ENCODE data around the gene EIF4E2.

EIF4E2 gene, protein sequence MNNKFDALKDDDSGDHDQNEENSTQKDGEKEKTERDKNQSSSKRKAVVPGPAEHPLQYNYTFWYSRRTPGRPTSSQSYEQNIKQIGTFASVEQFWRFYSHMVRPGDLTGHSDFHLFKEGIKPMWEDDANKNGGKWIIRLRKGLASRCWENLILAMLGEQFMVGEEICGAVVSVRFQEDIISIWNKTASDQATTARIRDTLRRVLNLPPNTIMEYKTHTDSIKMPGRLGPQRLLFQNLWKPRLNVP

DNA sequence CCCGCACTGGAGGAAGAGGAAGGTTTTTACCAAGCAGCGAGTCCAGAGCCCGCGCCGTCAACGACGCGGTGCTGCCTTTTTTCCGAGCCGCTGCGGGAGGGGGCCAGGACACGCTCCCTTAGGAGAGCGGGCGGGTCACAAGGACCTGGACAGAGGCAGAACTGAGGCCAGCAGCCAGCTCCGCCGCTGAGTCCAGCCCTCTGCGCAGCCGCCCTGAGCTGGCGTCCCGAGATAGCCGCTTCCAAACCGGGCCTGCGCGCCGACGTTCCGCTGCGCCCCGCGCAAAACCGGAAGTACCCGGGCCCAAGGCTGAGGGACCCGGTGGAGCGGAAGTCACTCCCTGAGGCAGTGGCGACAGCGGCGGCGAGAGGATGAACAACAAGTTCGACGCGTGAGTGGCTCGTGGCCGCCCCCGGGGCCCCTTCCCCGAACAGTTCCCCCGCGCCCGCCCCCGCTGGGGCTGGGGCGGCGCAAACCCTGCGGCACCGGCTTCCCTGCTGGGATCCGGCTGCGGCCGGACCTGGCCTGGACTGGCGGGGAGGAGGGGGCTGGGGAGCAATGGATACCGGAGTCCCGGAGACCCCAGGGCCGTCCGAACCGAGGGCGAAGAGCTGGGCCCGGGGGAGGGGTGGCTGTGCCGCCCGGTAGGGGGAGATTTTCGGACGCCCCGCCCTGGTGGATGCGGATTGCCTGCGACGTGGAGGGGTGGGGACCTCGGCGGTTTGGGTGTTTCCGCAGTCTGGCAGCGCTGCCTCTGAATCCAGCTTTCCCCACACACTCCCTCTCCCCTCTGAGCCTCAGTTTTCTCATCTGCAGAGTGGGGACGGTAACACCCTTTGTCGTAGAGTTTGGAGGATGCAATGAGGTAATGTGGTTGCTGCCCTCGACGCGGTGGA lies at the start of gene EIF4E2, which contains the start of gene TIGD1:
Gene EIF4E2, plus strand, starts transcription at position 336 of the 896 bp plus-strand sequence. Its CDS starts 36 bp downstream, at position 372.
Gene TIGD1, minus strand, starts transcription at position 204 of the 896 bp plus-strand sequence. CDS start 675 bp downstream, outside the sequence.
- H3K36me3 ChIP-seq (ENCODE audit: control insufficient read depth, insufficient read depth, low read length) = no peaks in the 10 kb centered on the region

DNA sequence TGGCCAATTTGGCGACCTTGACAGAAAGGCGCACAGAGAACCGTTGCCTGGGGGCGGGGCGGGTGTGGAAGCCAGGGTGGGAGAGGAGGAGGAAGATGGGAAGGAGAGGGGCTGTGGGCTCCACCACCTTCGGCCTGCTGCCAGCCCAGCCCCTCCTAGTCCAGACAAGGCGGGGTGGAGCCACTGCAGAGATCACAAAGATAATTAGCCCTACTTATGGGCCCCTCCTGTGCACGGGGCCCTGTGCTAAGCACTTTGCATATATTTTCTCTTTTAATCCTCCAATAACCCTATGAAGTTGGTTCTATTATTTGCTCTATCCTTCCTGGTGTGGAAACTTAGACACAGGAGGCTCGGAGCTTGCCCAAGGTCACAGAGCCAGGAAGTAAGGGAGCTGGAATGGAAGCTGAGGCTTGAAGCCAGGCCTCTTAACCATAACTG lies 49.1 kb upstream of the EIF4E2 start:
- no peaks in the 10 kb centered on the region for H3K9me3 ChIP-seq (ENCODE audit: control insufficient read depth, low read length)
- TF ChIP-seq, protein P1, sequence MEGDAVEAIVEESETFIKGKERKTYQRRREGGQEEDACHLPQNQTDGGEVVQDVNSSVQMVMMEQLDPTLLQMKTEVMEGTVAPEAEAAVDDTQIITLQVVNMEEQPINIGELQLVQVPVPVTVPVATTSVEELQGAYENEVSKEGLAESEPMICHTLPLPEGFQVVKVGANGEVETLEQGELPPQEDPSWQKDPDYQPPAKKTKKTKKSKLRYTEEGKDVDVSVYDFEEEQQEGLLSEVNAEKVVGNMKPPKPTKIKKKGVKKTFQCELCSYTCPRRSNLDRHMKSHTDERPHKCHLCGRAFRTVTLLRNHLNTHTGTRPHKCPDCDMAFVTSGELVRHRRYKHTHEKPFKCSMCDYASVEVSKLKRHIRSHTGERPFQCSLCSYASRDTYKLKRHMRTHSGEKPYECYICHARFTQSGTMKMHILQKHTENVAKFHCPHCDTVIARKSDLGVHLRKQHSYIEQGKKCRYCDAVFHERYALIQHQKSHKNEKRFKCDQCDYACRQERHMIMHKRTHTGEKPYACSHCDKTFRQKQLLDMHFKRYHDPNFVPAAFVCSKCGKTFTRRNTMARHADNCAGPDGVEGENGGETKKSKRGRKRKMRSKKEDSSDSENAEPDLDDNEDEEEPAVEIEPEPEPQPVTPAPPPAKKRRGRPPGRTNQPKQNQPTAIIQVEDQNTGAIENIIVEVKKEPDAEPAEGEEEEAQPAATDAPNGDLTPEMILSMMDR (IDR thresholded peaks at IDR 0.05) = no peak
- no peaks in the 10 kb centered on the region for H3K79me2 ChIP-seq
- H3K27ac ChIP-seq = no peak overlapping the region
- H3K4me3 ChIP-seq (ENCODE audit: low read depth, low read length) = no peak overlapping the region
- no peaks in the 10 kb centered on the region for H3K27me3 ChIP-seq (ENCODE audit: control insufficient read depth, insufficient read depth, low read length)
- H3K36me3 ChIP-seq (ENCODE audit: control insufficient read depth, insufficient read depth, low read length) = no peaks in the 10 kb centered on the region
- no peak overlapping the region for H3K9ac ChIP-seq
- H2AFZ ChIP-seq = no peak overlapping the region
- no peak overlapping the region for H3K4me2 ChIP-seq (ENCODE audit: low read length)
- H3K4me1 ChIP-seq = no peaks in the 10 kb centered on the region

More for the DNA sequence above, at the start of gene EIF4E2, which contains the start of gene TIGD1:
- Histone ChIP-seq H3K9me3 (ENCODE audit: control insufficient read depth, low read length) (no peaks in the 10 kb centered on the region), H3K4me3 (ENCODE audit: low read depth, low read length) (peak within 1 kb of the TSS; percentile 92), H3K27me3 (ENCODE audit: control insufficient read depth, insufficient read depth, low read length) (no peaks in the 10 kb centered on the region), H3K9ac (peak within 1 kb of the TSS; percentile 87), H2AFZ (peak within 1 kb of the TSS; percentile 95), H3K4me1 (peaks cover 8% of the 10 kb centered on the region), H3K27ac (peak within 1 kb of the TSS; percentile 91), H3K4me2 (ENCODE audit: low read length) (peak within 1 kb of the TSS; percentile 87), H3K79me2 (peaks cover 19% of the 10 kb centered on the region)
- TF ChIP-seq, protein P1 (IDR thresholded peaks at IDR 0.05) = peak; percentile 46

DNA sequence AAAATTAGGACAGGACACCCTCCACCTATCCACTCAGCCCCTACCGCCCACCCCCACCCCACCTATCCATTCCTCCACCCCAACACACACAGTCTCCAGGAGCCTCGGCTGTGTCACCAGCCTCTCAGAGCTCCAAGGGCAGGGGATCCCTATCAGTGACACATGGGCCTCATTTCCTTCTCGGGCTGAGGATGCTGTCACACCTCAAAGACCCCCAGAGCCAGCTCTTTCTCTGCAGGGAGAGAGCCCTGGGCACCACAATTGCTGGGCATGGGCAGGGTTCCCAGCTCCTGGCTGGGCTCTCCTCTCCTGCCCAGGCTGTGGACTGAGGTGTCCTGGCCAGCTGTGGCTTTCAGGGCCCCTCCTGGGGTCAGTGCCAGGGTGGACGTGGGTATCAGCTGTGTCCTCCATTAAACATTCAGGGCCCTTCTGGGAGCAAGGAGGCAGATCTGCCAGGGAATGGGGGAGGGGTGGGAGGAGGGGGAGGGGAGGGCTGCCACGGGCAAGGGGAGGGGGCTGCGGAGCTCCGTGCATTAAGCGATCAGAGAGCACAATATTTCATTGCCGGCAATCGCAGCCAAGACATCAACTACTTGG lies 48.6 kb upstream of the EIF4E2 start:
- H3K9me3 ChIP-seq (ENCODE audit: control insufficient read depth, low read length) = no peaks in the 10 kb centered on the region
- H3K27me3 ChIP-seq (ENCODE audit: control insufficient read depth, insufficient read depth, low read length) = no peaks in the 10 kb centered on the region
- H3K27ac ChIP-seq = no peak overlapping the region
- H3K4me1 ChIP-seq = no peaks in the 10 kb centered on the region
- no peak overlapping the region for H3K4me2 ChIP-seq (ENCODE audit: low read length)
- H3K79me2 ChIP-seq = no peaks in the 10 kb centered on the region
- H2AFZ ChIP-seq = no peak overlapping the region
- no peak overlapping the region for H3K9ac ChIP-seq
- no peak overlapping the region for H3K4me3 ChIP-seq (ENCODE audit: low read depth, low read length)
- no peaks in the 10 kb centered on the region for H3K36me3 ChIP-seq (ENCODE audit: control insufficient read depth, insufficient read depth, low read length)
- TF ChIP-seq, protein P1 (IDR thresholded peaks at IDR 0.05) = no peak

DNA sequence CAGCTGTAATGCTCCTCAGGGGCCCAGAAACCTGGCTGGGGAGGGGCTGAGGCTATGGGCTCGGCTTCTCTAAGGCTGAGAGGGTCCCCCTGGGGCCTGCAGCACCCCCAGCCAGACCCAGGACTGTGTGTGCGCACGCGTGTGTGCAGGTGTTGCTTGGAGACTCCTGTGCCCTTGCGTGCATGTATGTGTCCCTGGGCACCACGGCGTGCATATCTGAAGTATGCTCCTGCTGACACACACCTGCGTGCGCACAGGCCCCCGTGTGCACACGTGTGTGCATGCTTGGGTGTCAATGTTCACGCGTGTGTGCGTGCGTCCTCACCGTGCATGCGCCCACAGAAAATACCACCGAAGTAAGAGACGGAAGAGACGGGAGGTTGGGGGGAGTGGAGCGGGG lies 48.0 kb upstream of the EIF4E2 start:
- Histone ChIP-seq H3K27ac (no peak overlapping the region), H3K79me2 (no peaks in the 10 kb centered on the region), H3K27me3 (ENCODE audit: control insufficient read depth, insufficient read depth, low read length) (no peaks in the 10 kb centered on the region)

More for the DNA sequence above, 48.0 kb upstream of the EIF4E2 start:
- no peaks in the 10 kb centered on the region for H3K4me1 ChIP-seq
- no peaks in the 10 kb centered on the region for H3K9me3 ChIP-seq (ENCODE audit: control insufficient read depth, low read length)
- no peak overlapping the region for H3K9ac ChIP-seq
- H2AFZ ChIP-seq = peak overlapping the region; percentile 46
- no peak overlapping the region for H3K4me3 ChIP-seq (ENCODE audit: low read depth, low read length)
- H3K4me2 ChIP-seq (ENCODE audit: low read length) = no peak overlapping the region
- H3K36me3 ChIP-seq (ENCODE audit: control insufficient read depth, insufficient read depth, low read length) = no peaks in the 10 kb centered on the region
- TF ChIP-seq, protein P1 (IDR thresholded peaks at IDR 0.05) = no peak

Measured in parathyroid adenoma (tissue), 2 donors.